RWPE1 (cell line): ENCODE results near the gene PIK3R6.
A peak's percentile ranks its signal among the peaks of the same experiment; 100 is the strongest.

Experiments
- CTCF ChIA-PET: fragments of 350-600 bp; sonication (Branson Sonifier 250); formaldehyde crosslinking; extraction: SDS; loops from one replicate; lab custom pipeline; 2021; lab: Yijun Ruan, JAX
- POLR2A ChIA-PET: fragments of 400-600 bp; formaldehyde crosslinking; extraction: SDS; loops from one replicate; lab custom pipeline; 2020; ENCODE audit warnings: antibody characterized with exemption; ENCODE audit not compliant: low non-redundant PET; lab: Yijun Ruan, JAX
- DNase-seq: peaks from one replicate; pipeline ENCODE4 v3.0.0; 2012; ENCODE audit warnings: low spot score
- H3K27ac ChIP-seq: fragments of 450-650 bp; 2 replicates; pipeline ENCODE4 v1.5.1; 2017
- TF ChIP-seq, protein P1 (sequence below): fragments of 450-650 bp; conservative IDR thresholded peaks from 2 replicates; pipeline ENCODE4 v1.5.1; 2017; ENCODE audit warnings: low read depth, mild to moderate bottlenecking

Gene PIK3R6

DNA sequence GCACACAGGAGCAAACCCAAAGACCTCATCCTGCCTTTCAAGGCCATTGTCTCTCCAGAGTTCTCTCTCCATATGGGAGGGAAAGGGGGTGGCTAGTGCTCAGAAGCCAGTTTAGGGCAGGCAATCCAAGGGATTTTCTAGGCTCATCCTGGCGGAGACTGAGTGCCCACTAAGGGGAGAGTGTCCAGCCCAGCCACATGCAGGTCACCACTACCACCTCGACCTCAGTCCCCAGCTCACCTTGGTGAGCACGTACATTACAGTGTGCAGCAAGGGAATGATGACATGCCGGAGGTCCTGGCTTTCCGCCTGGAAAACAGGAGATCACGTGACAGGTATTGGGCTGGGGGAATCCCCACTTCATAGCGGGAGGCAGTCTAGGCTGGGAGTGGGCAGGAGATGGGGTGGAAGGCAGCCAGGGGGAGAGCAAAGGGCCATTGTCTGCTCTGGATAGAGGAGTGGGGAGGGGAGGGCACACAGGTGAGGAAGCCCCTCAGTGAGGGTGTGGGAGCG lies 29.9 kb downstream of the PIK3R6 start:
- no peak overlapping the region for H3K27ac ChIP-seq
- POLR2A ChIA-PET = no interaction called here
- TF ChIP-seq, protein P1, sequence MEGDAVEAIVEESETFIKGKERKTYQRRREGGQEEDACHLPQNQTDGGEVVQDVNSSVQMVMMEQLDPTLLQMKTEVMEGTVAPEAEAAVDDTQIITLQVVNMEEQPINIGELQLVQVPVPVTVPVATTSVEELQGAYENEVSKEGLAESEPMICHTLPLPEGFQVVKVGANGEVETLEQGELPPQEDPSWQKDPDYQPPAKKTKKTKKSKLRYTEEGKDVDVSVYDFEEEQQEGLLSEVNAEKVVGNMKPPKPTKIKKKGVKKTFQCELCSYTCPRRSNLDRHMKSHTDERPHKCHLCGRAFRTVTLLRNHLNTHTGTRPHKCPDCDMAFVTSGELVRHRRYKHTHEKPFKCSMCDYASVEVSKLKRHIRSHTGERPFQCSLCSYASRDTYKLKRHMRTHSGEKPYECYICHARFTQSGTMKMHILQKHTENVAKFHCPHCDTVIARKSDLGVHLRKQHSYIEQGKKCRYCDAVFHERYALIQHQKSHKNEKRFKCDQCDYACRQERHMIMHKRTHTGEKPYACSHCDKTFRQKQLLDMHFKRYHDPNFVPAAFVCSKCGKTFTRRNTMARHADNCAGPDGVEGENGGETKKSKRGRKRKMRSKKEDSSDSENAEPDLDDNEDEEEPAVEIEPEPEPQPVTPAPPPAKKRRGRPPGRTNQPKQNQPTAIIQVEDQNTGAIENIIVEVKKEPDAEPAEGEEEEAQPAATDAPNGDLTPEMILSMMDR = no peak
- peak; percentile 40 for DNase-seq
- CTCF ChIA-PET = interaction anchor here (0.6 kb wide), 1 partner anchor 52 kb away, joined by 3 read pairs; no protein-coding TSS in a partner anchor

GRCh38 chr17:8836821-8837562 lies 30.5 kb downstream of the PIK3R6 start:
- CTCF ChIA-PET = no interaction called here
- no peak for DNase-seq
- TF ChIP-seq, protein P1 = no peak
- POLR2A ChIA-PET = no interaction called here
- no peak overlapping the region for H3K27ac ChIP-seq

GRCh38 chr17:8835631-8836364 lies 31.7 kb downstream of the PIK3R6 start:
- ChIA-PET CTCF (interaction anchor here (0.7 to 0.8 kb wide), 2 partner anchors 11 to 956 kb away, joined by 3 to 6 read pairs; no protein-coding TSS in a partner anchor), POLR2A (no interaction called here)
- TF ChIP-seq, protein P1 = no peak
- DNase-seq = no peak
- H3K27ac ChIP-seq = no peak overlapping the region

- ChIA-PET POLR2A (no interaction called here), CTCF (interaction anchor here (0.7 kb wide), 1 partner anchor 957 kb away, joined by 3 read pairs; no protein-coding TSS in a partner anchor)
- no peak for DNase-seq
- H3K27ac ChIP-seq = no peak overlapping the region
- TF ChIP-seq, protein P1 = no peak
Measured at GRCh38 chr17:8835106-8835505, 32.4 kb downstream of the PIK3R6 start.

DNA sequence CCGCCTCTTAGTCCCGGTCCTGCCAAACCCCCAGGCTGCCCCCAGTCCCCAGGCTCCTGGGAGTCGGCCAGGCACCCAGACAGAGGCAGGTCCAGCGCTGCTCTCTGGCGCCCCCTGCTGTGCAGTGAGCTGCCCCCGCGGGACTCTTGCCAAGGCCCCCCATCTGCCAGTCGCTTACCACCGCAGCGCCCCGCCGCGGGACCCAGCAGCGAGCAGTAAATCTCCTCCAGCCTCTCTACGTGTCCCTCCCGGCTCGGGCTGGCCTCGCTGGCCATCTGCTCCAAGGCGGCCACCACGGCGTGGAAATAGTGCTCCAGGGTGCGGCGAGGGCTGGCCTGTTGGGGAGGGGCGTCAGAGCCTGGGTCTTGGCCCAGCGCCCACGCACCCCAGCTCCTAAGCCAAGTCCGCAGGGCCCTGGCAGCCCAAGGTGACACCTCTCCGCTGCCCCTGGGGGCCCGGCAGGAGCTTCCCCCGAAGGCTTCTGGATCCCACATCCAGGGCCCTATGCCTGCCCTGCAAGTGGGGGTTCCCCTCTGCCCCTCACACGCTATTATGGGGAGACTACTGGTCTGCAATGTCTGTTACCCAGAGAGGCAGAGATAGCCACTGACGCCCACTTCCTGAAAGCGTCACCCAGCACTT lies 34.6 kb downstream of the PIK3R6 start:
- TF ChIP-seq, protein P1 = peak; percentile 35
- ChIA-PET CTCF (interaction anchor here (0.6 to 0.7 kb wide), 4 partner anchors 16 to 893 kb away, joined by 3 to 7 read pairs (median 4); no protein-coding TSS in a partner anchor), POLR2A (interaction anchor here (0.5 kb wide), 1 partner anchor 26 kb away, joined by 3 read pairs; no protein-coding TSS in a partner anchor)
- DNase-seq = no peak
- H3K27ac ChIP-seq = no peak overlapping the region
